K562 (cell line): ENCODE data around the gene SLC2A9. TPM values are rescaled to one million over a fixed set of nuclear protein-coding genes. Genes with fewer than 3 reads are reported as not detected.

Experiments used
- ATAC-seq: fragments of 200-7000 bp; cut with Tn5 transposase; 3 replicates; pipeline ENCODE4 v1.9.1; 2020; ENCODE audit warnings: moderate library complexity
- BruUV-seq: library from RNA; stranded (reverse); fragments of 400-500 nt; replicated peaks from 2 replicates; lab custom pipeline; 2021; lab: Mats Ljungman, UMichigan
- CTCF ChIA-PET: fragments of 300-600 bp; formaldehyde crosslinking; extraction: SDS; loops from one replicate; lab custom pipeline; 2021; ENCODE audit warnings: low intra/inter-chr PET ratio; lab: Yijun Ruan, JAX
- POLR2A ChIA-PET: fragments of 300-600, 350-650 bp; sonication (Branson Sonifier 250); formaldehyde crosslinking; extraction: SDS; loops from one replicate; lab custom pipeline; 2021; ENCODE audit warnings: antibody characterized with exemption, inconsistent platforms; lab: Yijun Ruan, JAX
- DNase-seq, 4 experiments: peaks; one replicate each; pipeline versions ENCODE4 v3.0.0 to v3.0.0-alpha.2; 2011 to 2018; ENCODE audit warnings: low spot score in 3 of 4, mixed read lengths in 3 of 4; ENCODE audit errors: extremely low read depth in 1 of 4
- FAIRE-seq: peaks from 2 replicates; lab custom pipeline; 2011; peaks lifted over from hg19 to GRCh38; lab: Jason Lieb, UNC
- H2AFZ ChIP-seq: 2 replicates; pipeline ENCODE4 v1.6.0; 2011; ENCODE audit warnings: low read depth, low read length, control low read depth, inconsistent platforms
- H3K27ac ChIP-seq: fragments of 200-600 bp; 3 replicates; pipeline ENCODE4 v1.8.0; 2011; ENCODE audit warnings: low read depth, mild to moderate bottlenecking, control low read depth, inconsistent platforms, low read length, moderate library complexity, mixed read lengths; ENCODE audit errors: extremely low read depth
- H3K27me3 ChIP-seq, 2 experiments: fragments of 300-600 bp in 1 of 2; 2 replicates in 1 of 2; 3 replicates in 1 of 2; pipeline versions ENCODE4 v1.6.0 to v1.8.0; 2011; ENCODE audit warnings: inconsistent platforms in 2 of 2, low read length in 2 of 2, mild to moderate bottlenecking in 1 of 2, mixed read lengths in 1 of 2, moderate library complexity in 1 of 2; ENCODE audit not compliant: control insufficient read depth in 2 of 2, insufficient read depth in 2 of 2
- H3K36me3 ChIP-seq: fragments of 300-600 bp; 3 replicates; pipeline ENCODE4 v1.8.0; 2011; ENCODE audit warnings: mild to moderate bottlenecking, low read length, inconsistent platforms; ENCODE audit not compliant: control insufficient read depth, insufficient read depth
- H3K4me1 ChIP-seq, 2 experiments: fragments of 200-600 bp in 1 of 2; replicated peaks in 1 of 2; 2 replicates in 1 of 2; 3 replicates in 1 of 2; pipeline versions ENCODE4 v1.5.1 to v1.8.0; 2011; ENCODE audit warnings: inconsistent platforms in 2 of 2, low read length in 2 of 2, mild to moderate bottlenecking in 1 of 2, mixed read lengths in 1 of 2, moderate library complexity in 1 of 2; ENCODE audit not compliant: control insufficient read depth in 2 of 2, insufficient read depth in 2 of 2
- H3K4me2 ChIP-seq: 2 replicates; pipeline ENCODE4 v1.6.1; 2011; ENCODE audit warnings: low read length, control low read depth, inconsistent platforms, mixed read lengths; ENCODE audit not compliant: insufficient read depth
- H3K4me3 ChIP-seq: fragments of 200-600 bp; sonication (generic), shearing (Covaris generic); 2 replicates; pipeline ENCODE4 v1.5.1; 2016; ENCODE audit warnings: control low read depth, inconsistent platforms
- H3K79me2 ChIP-seq: fragments of 200-600 bp; 3 replicates; pipeline ENCODE4 v1.8.0; 2011; ENCODE audit warnings: low read length, inconsistent platforms; ENCODE audit not compliant: control insufficient read depth, insufficient read depth
- H3K9ac ChIP-seq, 2 experiments: 2 replicates each; pipeline versions ENCODE4 v1.6.0 to v1.6.1; 2011; ENCODE audit warnings: low read depth in 2 of 2, low read length in 2 of 2, control low read depth in 1 of 2, inconsistent platforms in 1 of 2, mild to moderate bottlenecking in 1 of 2, mixed read lengths in 1 of 2; ENCODE audit not compliant: insufficient read depth in 1 of 2
- H3K9me1 ChIP-seq: one replicate; pipeline ENCODE4 v1.6.0; 2011; ENCODE audit warnings: inconsistent platforms, mild to moderate bottlenecking, low read length, moderate library complexity; ENCODE audit not compliant: control insufficient read depth, insufficient read depth
- H3K9me3 ChIP-seq: replicated peaks from 2 replicates; pipeline ENCODE4 v1.5.1; 2011; ENCODE audit warnings: low read depth, low read length, inconsistent platforms; ENCODE audit not compliant: control insufficient read depth, insufficient read depth
- H4K20me1 ChIP-seq: replicated peaks from 2 replicates; pipeline ENCODE4 v1.6.1; 2011; ENCODE audit warnings: low read length, inconsistent platforms, mixed read lengths; ENCODE audit not compliant: control insufficient read depth, insufficient read depth
- DIDO1 ChIP-seq: fragments of 450-650 bp; IDR thresholded peaks from 2 replicates; pipeline ENCODE4 v1.6.1; 2016; ENCODE audit warnings: low read depth, missing biosample characterization, missing genetic modification characterization
- L3MBTL2 ChIP-seq: fragments of 450-650 bp; IDR thresholded peaks from 2 replicates; pipeline ENCODE4 v1.6.1; 2016; ENCODE audit warnings: mild to moderate bottlenecking, moderate library complexity
- MEIS2 ChIP-seq: fragments of 450-650 bp; IDR thresholded peaks from 2 replicates; pipeline ENCODE4 v1.6.1; 2014; ENCODE audit warnings: mild to moderate bottlenecking; ENCODE audit not compliant: partially characterized antibody
- PKNOX1 ChIP-seq: fragments of 450-650 bp; IDR thresholded peaks from 2 replicates; pipeline ENCODE4 v1.6.1; 2016
- RAD21 ChIP-seq, 2 experiments: fragments of 250-450 bp in 1 of 2; fragments of 450-650 bp in 1 of 2; sonication (Bioruptor Pico) in 1 of 2; formaldehyde crosslinking in 1 of 2; IDR thresholded peaks in 1 of 2; conservative IDR thresholded peaks in 1 of 2; 2 replicates each; pipeline versions ENCODE4 v1.4.0 to v1.8.0; 2020 to 2022; ENCODE audit warnings: mild to moderate bottlenecking in 2 of 2, moderate library complexity in 1 of 2
- ZNF324 ChIP-seq: fragments of 250-450 bp; sonication (Bioruptor Pico); IDR thresholded peaks from 2 replicates; pipeline ENCODE4 v1.4.0; 2020; ENCODE audit warnings: mild to moderate bottlenecking
- ZNF589 ChIP-seq: fragments of 200-800 bp; sonication (Bioruptor generic); IDR thresholded peaks from 2 replicates; pipeline ENCODE4 v1.6.1; 2016; ENCODE audit warnings: low read depth, missing genetic modification characterization, missing compliant biosample characterization
- WGBS: fragments of 100-300 bp; shearing (Covaris generic); methylation state at CpG from one replicate; pipeline ENCODE4 v1.1.6; 2016; ENCODE audit warnings: low coverage, mixed read lengths; ENCODE audit not compliant: insufficient coverage; ENCODE audit errors: missing lambda C conversion rate; 5-methylcytosine and 5-hydroxymethylcytosine counted together
- in situ Hi-C: fragments of 300-500 bp; cut with MboI; formaldehyde crosslinking; loops from 4 replicates; pipeline ENCODE4 v1.15.0; 2018; ENCODE audit warnings: inconsistent platforms, mixed read lengths
- intact Hi-C: fragments of 100-400 bp; cut with micrococcal nuclease; formaldehyde crosslinking; loops from 2 replicates; pipeline ENCODE4 v1.14.2; 2022
- polyA plus RNA-seq, 8 experiments: library from polyadenylated mRNA; depleted of rRNA in 4 of 8; stranded (reverse) in 5 of 8; unstranded in 3 of 8; fragments of >200 nt; fragmentation: Nextera tagmentation in 2 of 8; fragmentation: Illumina TruSeq in 1 of 8; extraction: Ambion mirVana in 2 of 8; extraction: Trizol in 1 of 8; gene quantifications; 2 replicates each; pipeline versions ENCODE4 v1.2.1 to v1.2.3, GENCODE V29; 2011 to 2014; ENCODE audit warnings: inconsistent platforms in 1 of 8, missing spikeins in 1 of 8
- total RNA-seq, 7 experiments: library from RNA; depleted of rRNA in 6 of 7; stranded (reverse); fragments of >200 nt in 6 of 7; fragmentation: Illumina TruSeq in 2 of 7; extraction: Trizol in 2 of 7; gene quantifications; 2 replicates each; pipeline versions ENCODE4 v1.2.1 to v1.2.3, GENCODE V29; 2011 to 2021; ENCODE audit warnings: low replicate concordance in 1 of 7
- TF ChIP-seq, protein P1 (sequence below), 3 experiments: IDR thresholded peaks in 2 of 3; conservative IDR thresholded peaks in 1 of 3; 2 replicates each; pipeline ENCODE4 v1.5.1; 2011 to 2012; ENCODE audit warnings: low read length in 3 of 3, mild to moderate bottlenecking in 3 of 3, control low read depth in 2 of 3, improper control_type of control experiment in 1 of 3, inconsistent platforms in 1 of 3, low read depth in 1 of 3, mixed read lengths in 1 of 3, moderate library complexity in 1 of 3; ENCODE audit not compliant: insufficient read depth in 2 of 3

SLC2A9 gene
- total and polyA plus RNA-seq, 9 of the 15 experiments (the other 6 are each of a cell fraction or from before 2014, with no cell fraction given) = 0.15 to 1.9 (median 0.76) TPM

DNA sequence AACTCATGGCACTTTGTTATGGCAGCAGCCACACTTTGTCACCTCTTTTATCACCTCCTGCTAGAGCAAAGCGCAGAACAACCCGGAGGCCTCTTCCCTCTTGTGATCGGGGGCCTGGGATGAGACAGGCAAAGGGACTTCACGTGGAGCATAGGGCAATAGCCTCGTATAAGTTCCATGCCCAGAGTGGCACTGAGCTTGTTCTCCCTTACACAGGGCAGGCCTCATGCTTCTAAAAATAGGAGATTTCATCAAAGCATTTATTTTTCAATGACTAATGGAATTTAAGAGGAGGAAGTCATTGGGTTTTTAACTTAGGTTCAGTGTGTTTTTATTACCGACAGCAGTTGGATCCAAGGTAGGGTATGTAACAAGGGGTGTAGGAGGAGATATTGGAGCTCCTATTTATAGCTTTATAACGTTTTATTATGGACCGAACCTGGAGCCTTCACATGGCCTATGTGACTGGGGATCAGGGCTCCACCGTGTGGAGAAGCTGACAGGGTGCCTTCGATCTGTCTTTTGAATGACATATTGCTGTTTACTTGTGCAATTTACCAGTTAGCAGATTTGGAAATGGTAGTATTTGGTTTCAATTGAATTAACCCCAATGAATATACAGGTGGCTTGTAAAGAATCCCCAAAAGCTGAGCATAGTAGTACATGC is 93.8 kb downstream of the SLC2A9 start:
- Histone ChIP-seq H2AFZ (no peak overlapping the region), H3K4me2 (no peak overlapping the region), H3K79me2 (no peaks in the 10 kb centered on the region), H3K4me1 (no peaks in the 10 kb centered on the region; a peak in 1 of 5 replicates), H4K20me1 (no peaks in the 10 kb centered on the region), H3K36me3 (no peaks in the 10 kb centered on the region), H3K9me3 (no peaks in the 10 kb centered on the region), H3K9me1 (no peaks in the 10 kb centered on the region), H3K27me3 (peaks cover 0 to 25% of the 10 kb centered on the region in 2 experiments; a peak in 4 of 5 replicates), H3K4me3 (no peak overlapping the region), H3K9ac (no peak overlapping the region), H3K27ac (no peak overlapping the region)
- in situ Hi-C loops (no loop called here), intact Hi-C loops (loop anchor here (5.0 to 10.0 kb wide), 2 partner anchors 85 to 223 kb away; no protein-coding TSS in a partner anchor)
- POLR2A ChIA-PET = no interaction called here
- no TSS peak for BruUV-seq
- WGBS = 17% methylated on average over 10 of the region's 10 CpGs
- ATAC-seq = peak; percentile 49; the same call in 1 of the 3 replicates
- CTCF ChIA-PET = no interaction called here
- no peak for FAIRE-seq
- DNase-seq = peak in 1 of 4 experiments; percentile 16
- no peak for TF ChIP-seq DIDO1
- TF ChIP-seq PKNOX1 = peak; percentile 57
- TF ChIP-seq ZNF324 (CRISPR knock-in tag) = no peak
- TF ChIP-seq RAD21 (CRISPR knock-in tag; conservative IDR thresholded peaks at IDR 0.05 in 1 of 2, IDR thresholded peaks at IDR 0.05 in 1 of 2) = peak in 1 of 2 experiments; percentile 38; a peak in 2 of 4 replicates
- TF ChIP-seq MEIS2 = peak; percentile 58
- 0 out of 2 replicates have a peak, but pooled peaks have one; percentile 36 for TF ChIP-seq L3MBTL2
- TF ChIP-seq ZNF589 = 0 out of 2 replicates have a peak, but pooled peaks have one; percentile 32
- TF ChIP-seq, protein P1, sequence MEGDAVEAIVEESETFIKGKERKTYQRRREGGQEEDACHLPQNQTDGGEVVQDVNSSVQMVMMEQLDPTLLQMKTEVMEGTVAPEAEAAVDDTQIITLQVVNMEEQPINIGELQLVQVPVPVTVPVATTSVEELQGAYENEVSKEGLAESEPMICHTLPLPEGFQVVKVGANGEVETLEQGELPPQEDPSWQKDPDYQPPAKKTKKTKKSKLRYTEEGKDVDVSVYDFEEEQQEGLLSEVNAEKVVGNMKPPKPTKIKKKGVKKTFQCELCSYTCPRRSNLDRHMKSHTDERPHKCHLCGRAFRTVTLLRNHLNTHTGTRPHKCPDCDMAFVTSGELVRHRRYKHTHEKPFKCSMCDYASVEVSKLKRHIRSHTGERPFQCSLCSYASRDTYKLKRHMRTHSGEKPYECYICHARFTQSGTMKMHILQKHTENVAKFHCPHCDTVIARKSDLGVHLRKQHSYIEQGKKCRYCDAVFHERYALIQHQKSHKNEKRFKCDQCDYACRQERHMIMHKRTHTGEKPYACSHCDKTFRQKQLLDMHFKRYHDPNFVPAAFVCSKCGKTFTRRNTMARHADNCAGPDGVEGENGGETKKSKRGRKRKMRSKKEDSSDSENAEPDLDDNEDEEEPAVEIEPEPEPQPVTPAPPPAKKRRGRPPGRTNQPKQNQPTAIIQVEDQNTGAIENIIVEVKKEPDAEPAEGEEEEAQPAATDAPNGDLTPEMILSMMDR (IDR thresholded peaks at IDR 0.05 in 2 of 3, conservative IDR thresholded peaks at IDR 0.05 in 1 of 3; ENCODE audit: insufficient read depth in 2 of 3, low read depth in 1 of 3, low read length in 3 of 3) = 0 out of 6 replicates have a peak, but pooled peaks of 2 of the 3 experiments have one; percentile 4 to 17
- TF ChIP-seq, all 486 proteins: peak for 6
